Naive thymus-derived CD4-positive, alpha-beta T cell (primary cell): Measurements from ENCODE around the gene PDE8B. TPM values are rescaled to one million over a fixed set of nuclear protein-coding genes. Genes with fewer than 3 reads are reported as not detected.
"Not testable (repeated sequence)": the region's sequence is repeated elsewhere in the genome, so short reads cannot be mapped to it uniquely, and the experiment has no call there.

Source experiments
- ATAC-seq: fragments of 150-1000 bp; cut with Tn5 transposase; 2 replicates; pipeline ENCODE4 v1.10.0; 2021; ENCODE audit warnings: mild to moderate bottlenecking, moderate library complexity
- CTCF ChIA-PET: fragments of 350-600 bp; sonication (Branson Sonifier 250); formaldehyde crosslinking; loops from one replicate; lab custom pipeline; 2021; ENCODE audit warnings: antibody characterized with exemption; lab: Charles Lee
- POLR2A ChIA-PET: fragments of 350-600 bp; sonication (Branson Sonifier 250); formaldehyde crosslinking; loops from one replicate; lab custom pipeline; 2021; ENCODE audit warnings: antibody characterized with exemption, inconsistent platforms; lab: Charles Lee
- DNase-seq, 9 donors: peaks; one replicate each; pipeline versions ENCODE4 v3.0.0 to v3.0.0-alpha.2; 2020 to 2022; ENCODE audit warnings: mixed read lengths in 1 of 9
- H3K27ac ChIP-seq: one replicate; pipeline ENCODE4 v1.7.0; 2013; ENCODE audit warnings: mild to moderate bottlenecking, low read depth, low read length, moderate library complexity
- H3K27me3 ChIP-seq, 2 donors: one replicate each; pipeline ENCODE4 v1.7.0; 2013; ENCODE audit warnings: low read length in 2 of 2, mild to moderate bottlenecking in 2 of 2, moderate library complexity in 2 of 2; ENCODE audit not compliant: control insufficient read depth in 2 of 2, insufficient read depth in 2 of 2
- H3K36me3 ChIP-seq, 3 experiments: 1 replicate in 2 of 3; 2 replicates in 1 of 3; pipeline ENCODE4 v1.7.0; 2013; ENCODE audit warnings: low read length in 3 of 3, mild to moderate bottlenecking in 3 of 3, moderate library complexity in 1 of 3; ENCODE audit not compliant: insufficient read depth in 3 of 3, control insufficient read depth in 2 of 3
- H3K4me1 ChIP-seq, 2 donors: one replicate each; pipeline ENCODE4 v1.7.0; 2013; ENCODE audit warnings: low read length in 2 of 2, mild to moderate bottlenecking in 2 of 2, moderate library complexity in 1 of 2; ENCODE audit not compliant: control insufficient read depth in 2 of 2, insufficient read depth in 2 of 2
- H3K4me3 ChIP-seq: 2 replicates; pipeline ENCODE4 v1.7.0; 2013; ENCODE audit warnings: mild to moderate bottlenecking, low read length
- H3K9me3 ChIP-seq, 3 experiments: 1 replicate in 2 of 3; 2 replicates in 1 of 3; pipeline ENCODE4 v1.7.0; 2013; ENCODE audit warnings: low read length in 3 of 3; ENCODE audit not compliant: control insufficient read depth in 2 of 3
- H3K27ac Mint-ChIP-seq, 9 donors: one replicate each; pipeline ENCODE4 v1.8.0; 2020 to 2022; ENCODE audit warnings: mixed read lengths in 9 of 9, mild to moderate bottlenecking in 8 of 9, moderate library complexity in 5 of 9, inconsistent platforms in 2 of 9
- H3K27me3 Mint-ChIP-seq, 5 donors: one replicate each; pipeline ENCODE4 v1.8.0; 2021 to 2022; ENCODE audit warnings: mixed read lengths in 5 of 5, mild to moderate bottlenecking in 1 of 5
- H3K36me3 Mint-ChIP-seq, 5 donors: one replicate each; pipeline ENCODE4 v1.8.0; 2020 to 2022; ENCODE audit warnings: mixed read lengths in 5 of 5, mild to moderate bottlenecking in 3 of 5, inconsistent platforms in 1 of 5
- H3K4me1 Mint-ChIP-seq, 7 donors: one replicate each; pipeline ENCODE4 v1.8.0; 2020 to 2022; ENCODE audit warnings: mixed read lengths in 7 of 7, mild to moderate bottlenecking in 3 of 7, inconsistent platforms in 1 of 7
- H3K4me3 Mint-ChIP-seq, 10 donors: one replicate each; pipeline ENCODE4 v1.8.0; 2020 to 2022; ENCODE audit warnings: mild to moderate bottlenecking in 10 of 10, mixed read lengths in 10 of 10, moderate library complexity in 6 of 10, inconsistent platforms in 2 of 10
- H3K9me3 Mint-ChIP-seq, 11 donors: one replicate each; pipeline ENCODE4 v1.8.0; 2020 to 2022; ENCODE audit warnings: mixed read lengths in 11 of 11, mild to moderate bottlenecking in 4 of 11, inconsistent platforms in 1 of 11, moderate library complexity in 1 of 11
- intact Hi-C, 2 donors: fragments of 100-400 bp; cut with micrococcal nuclease; formaldehyde crosslinking; loops; one replicate each; pipeline ENCODE4 v1.15.1; 2023
- polyA plus RNA-seq, 2 donors: library from polyadenylated mRNA; unstranded; fragments of 300-500 nt; fragmentation: Illumina TruSeq; gene quantifications; one replicate each; pipeline ENCODE4 v1.2.3, GENCODE V29; 2021
- total RNA-seq, 6 experiments: library from RNA in 5 of 6; stranded (reverse) in 5 of 6; gene quantifications; 1 replicate in 5 of 6; 2 replicates in 1 of 6; pipeline ENCODE4 v1.2.3 and lab custom pipeline; 2021 to 2026

PDE8B gene
- total and polyA plus RNA-seq, 7 experiments from 2014 or later: 0.02 to 1.2 TPM; not detected in 5

GRCh38 chr5:77463905-77464304 lies 253.4 kb downstream of the PDE8B start:
- CTCF ChIA-PET: no interaction called here
- no peak for DNase-seq
- intact Hi-C loops: no loop called here
- Histone ChIP-seq H3K27me3 (peaks cover 0 to 2% of the 10 kb centered on the region in 2 donors), H3K9me3 (no peaks in the 10 kb centered on the region), H3K27ac (no peak overlapping the region), H3K4me3 (no peak overlapping the region), H3K36me3 (no peaks in the 10 kb centered on the region), H3K4me1 (no peaks in the 10 kb centered on the region)
- ATAC-seq: no peak
- no peaks in the 10 kb centered on the region for H3K27me3 Mint-ChIP-seq
- H3K4me3 Mint-ChIP-seq: no peak overlapping the region
- POLR2A ChIA-PET: no interaction called here
- H3K27ac Mint-ChIP-seq: no peak overlapping the region
- H3K36me3 Mint-ChIP-seq: peaks cover 3 to 15% (median 10%) of the 10 kb centered on the region in 5 donors
- H3K4me1 Mint-ChIP-seq: peaks cover 0 to 5% (median 0%) of the 10 kb centered on the region in 7 donors
- peaks cover 0 to 4% (median 0%) of the 10 kb centered on the region in 11 donors for H3K9me3 Mint-ChIP-seq

DNA sequence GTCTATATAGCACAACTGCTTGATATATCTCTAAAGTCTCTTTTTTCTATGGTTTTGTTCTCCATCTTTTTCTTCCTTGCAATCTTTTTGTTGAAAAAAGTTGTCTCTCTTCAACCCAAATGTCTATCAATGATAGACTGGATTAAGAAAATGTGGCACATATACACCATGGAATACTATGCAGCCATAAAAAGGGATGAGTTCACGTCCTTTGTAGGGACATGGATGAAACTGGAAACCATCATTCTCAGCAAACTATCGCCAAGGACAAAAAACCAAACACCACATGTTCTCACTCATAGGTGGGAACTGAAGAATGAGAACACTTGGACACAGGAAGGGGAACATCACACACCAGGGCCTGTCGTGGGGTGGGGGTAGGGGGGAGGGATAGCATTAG lies 258.4 kb downstream of the PDE8B start:
- H3K4me3 ChIP-seq, H3K27ac ChIP-seq, H3K36me3 ChIP-seq, H3K27ac Mint-ChIP-seq, ATAC-seq, H3K4me1 ChIP-seq, DNase-seq, H3K9me3 ChIP-seq, POLR2A ChIA-PET, intact Hi-C loops, H3K27me3 ChIP-seq, H3K27me3 Mint-ChIP-seq, CTCF ChIA-PET, H3K4me3 Mint-ChIP-seq, H3K4me1 Mint-ChIP-seq: not testable (repeated sequence)
- Mint-ChIP-seq H3K9me3 (peaks cover 0 to 24% (median 7%) of the 10 kb centered on the region in 11 donors), H3K36me3 (peaks cover 0 to 39% (median 27%) of the 10 kb centered on the region in 5 donors)

GRCh38 chr5:77475041-77475440 lies 264.6 kb downstream of the PDE8B start:
- H3K36me3 ChIP-seq, H3K27ac ChIP-seq, CTCF ChIA-PET, H3K4me1 Mint-ChIP-seq, ATAC-seq, H3K4me3 ChIP-seq, intact Hi-C loops, H3K4me1 ChIP-seq, POLR2A ChIA-PET, DNase-seq, H3K27me3 Mint-ChIP-seq, H3K4me3 Mint-ChIP-seq, H3K27me3 ChIP-seq, H3K27ac Mint-ChIP-seq, H3K9me3 ChIP-seq: not testable (repeated sequence)
- Mint-ChIP-seq H3K36me3 (peaks cover 0 to 44% (median 29%) of the 10 kb centered on the region in 5 donors), H3K9me3 (peaks cover 0 to 29% (median 11%) of the 10 kb centered on the region in 11 donors)

Other genes starting within 250 kb of the PDE8B start
- gene AGGF1, start 180.3 kb upstream of the PDE8B start, total RNA-seq: 10 to 100 TPM; 17.2 to 32.4 (median 29.2) TPM
- 10 to 100 TPM; 27.5 to 33.3 TPM for gene AGGF1, start 180.3 kb upstream of the PDE8B start, polyA plus RNA-seq
- gene ZBED3, start 123.4 kb upstream of the PDE8B start, total RNA-seq: 1 to 10 TPM in 4 of 5 experiments, under 1 TPM in 1; 0.56 to 4.0 (median 2.8) TPM
- 1 to 10 TPM in 1 of 2 donors, under 1 TPM in 1; 0.74 to 1.4 TPM for gene ZBED3, start 123.4 kb upstream of the PDE8B start, polyA plus RNA-seq